K562 (cell line): Measurements from ENCODE around the gene CPNE9. TPM values are rescaled to one million over a fixed set of nuclear protein-coding genes. Genes with fewer than 3 reads are reported as not detected.

Source experiments
- ATAC-seq: fragments of 200-7000 bp; cut with Tn5 transposase; 3 replicates; pipeline ENCODE4 v1.9.1; 2020; ENCODE audit warnings: moderate library complexity
- BruUV-seq: library from RNA; stranded (reverse); fragments of 400-500 nt; replicated peaks from 2 replicates; lab custom pipeline; 2021; lab: Mats Ljungman, UMichigan
- CTCF ChIA-PET: fragments of 300-600 bp; formaldehyde crosslinking; extraction: SDS; loops from one replicate; lab custom pipeline; 2021; ENCODE audit warnings: low intra/inter-chr PET ratio; lab: Yijun Ruan, JAX
- POLR2A ChIA-PET: fragments of 300-600, 350-650 bp; sonication (Branson Sonifier 250); formaldehyde crosslinking; extraction: SDS; loops from one replicate; lab custom pipeline; 2021; ENCODE audit warnings: antibody characterized with exemption, inconsistent platforms; lab: Yijun Ruan, JAX
- DNase-seq, 4 experiments: peaks; one replicate each; pipeline versions ENCODE4 v3.0.0 to v3.0.0-alpha.2; 2011 to 2018; ENCODE audit warnings: low spot score in 3 of 4, mixed read lengths in 3 of 4; ENCODE audit errors: extremely low read depth in 1 of 4
- FAIRE-seq: peaks from 2 replicates; lab custom pipeline; 2011; peaks lifted over from hg19 to GRCh38; lab: Jason Lieb, UNC
- H2AFZ ChIP-seq: 2 replicates; pipeline ENCODE4 v1.6.0; 2011; ENCODE audit warnings: low read depth, low read length, control low read depth, inconsistent platforms
- H3K27ac ChIP-seq: fragments of 200-600 bp; 3 replicates; pipeline ENCODE4 v1.8.0; 2011; ENCODE audit warnings: low read depth, mild to moderate bottlenecking, control low read depth, inconsistent platforms, low read length, moderate library complexity, mixed read lengths; ENCODE audit errors: extremely low read depth
- H3K27me3 ChIP-seq, 2 experiments: fragments of 300-600 bp in 1 of 2; 2 replicates in 1 of 2; 3 replicates in 1 of 2; pipeline versions ENCODE4 v1.6.0 to v1.8.0; 2011; ENCODE audit warnings: inconsistent platforms in 2 of 2, low read length in 2 of 2, mild to moderate bottlenecking in 1 of 2, mixed read lengths in 1 of 2, moderate library complexity in 1 of 2; ENCODE audit not compliant: control insufficient read depth in 2 of 2, insufficient read depth in 2 of 2
- H3K36me3 ChIP-seq: fragments of 300-600 bp; 3 replicates; pipeline ENCODE4 v1.8.0; 2011; ENCODE audit warnings: mild to moderate bottlenecking, low read length, inconsistent platforms; ENCODE audit not compliant: control insufficient read depth, insufficient read depth
- H3K4me1 ChIP-seq, 2 experiments: fragments of 200-600 bp in 1 of 2; replicated peaks in 1 of 2; 2 replicates in 1 of 2; 3 replicates in 1 of 2; pipeline versions ENCODE4 v1.5.1 to v1.8.0; 2011; ENCODE audit warnings: inconsistent platforms in 2 of 2, low read length in 2 of 2, mild to moderate bottlenecking in 1 of 2, mixed read lengths in 1 of 2, moderate library complexity in 1 of 2; ENCODE audit not compliant: control insufficient read depth in 2 of 2, insufficient read depth in 2 of 2
- H3K4me2 ChIP-seq: 2 replicates; pipeline ENCODE4 v1.6.1; 2011; ENCODE audit warnings: low read length, control low read depth, inconsistent platforms, mixed read lengths; ENCODE audit not compliant: insufficient read depth
- H3K4me3 ChIP-seq: fragments of 200-600 bp; sonication (generic), shearing (Covaris generic); 2 replicates; pipeline ENCODE4 v1.5.1; 2016; ENCODE audit warnings: control low read depth, inconsistent platforms
- H3K79me2 ChIP-seq: fragments of 200-600 bp; 3 replicates; pipeline ENCODE4 v1.8.0; 2011; ENCODE audit warnings: low read length, inconsistent platforms; ENCODE audit not compliant: control insufficient read depth, insufficient read depth
- H3K9ac ChIP-seq, 2 experiments: 2 replicates each; pipeline versions ENCODE4 v1.6.0 to v1.6.1; 2011; ENCODE audit warnings: low read depth in 2 of 2, low read length in 2 of 2, control low read depth in 1 of 2, inconsistent platforms in 1 of 2, mild to moderate bottlenecking in 1 of 2, mixed read lengths in 1 of 2; ENCODE audit not compliant: insufficient read depth in 1 of 2
- H3K9me1 ChIP-seq: one replicate; pipeline ENCODE4 v1.6.0; 2011; ENCODE audit warnings: inconsistent platforms, mild to moderate bottlenecking, low read length, moderate library complexity; ENCODE audit not compliant: control insufficient read depth, insufficient read depth
- H3K9me3 ChIP-seq: replicated peaks from 2 replicates; pipeline ENCODE4 v1.5.1; 2011; ENCODE audit warnings: low read depth, low read length, inconsistent platforms; ENCODE audit not compliant: control insufficient read depth, insufficient read depth
- H4K20me1 ChIP-seq: replicated peaks from 2 replicates; pipeline ENCODE4 v1.6.1; 2011; ENCODE audit warnings: low read length, inconsistent platforms, mixed read lengths; ENCODE audit not compliant: control insufficient read depth, insufficient read depth
- BDP1 ChIP-seq: IDR thresholded peaks from 3 replicates; pipeline ENCODE4 v1.6.1; 2011; ENCODE audit not compliant: insufficient read length, insufficient read depth
- DLX4 ChIP-seq: fragments of 250-450 bp; sonication (Bioruptor Pico); IDR thresholded peaks from 2 replicates; pipeline ENCODE4 v1.6.1; 2021; ENCODE audit warnings: mild to moderate bottlenecking
- MCM7 ChIP-seq, 2 experiments: fragments of 450-650 bp; IDR thresholded peaks; 2 replicates each; pipeline ENCODE4 v1.6.1; 2016 to 2018
- MTA1 ChIP-seq: fragments of 450-650 bp; IDR thresholded peaks from 2 replicates; pipeline ENCODE4 v1.6.1; 2017; ENCODE audit warnings: borderline replicate concordance
- NR2C1 ChIP-seq, 2 experiments: fragments of 450-650 bp; IDR thresholded peaks; 2 replicates each; pipeline ENCODE4 v1.6.1; 2017; ENCODE audit warnings: mild to moderate bottlenecking in 2 of 2, antibody characterized with exemption in 1 of 2, inconsistent platforms in 1 of 2, missing compliant biosample characterization in 1 of 2, missing genetic modification characterization in 1 of 2
- PCBP2 ChIP-seq: fragments of 200-400 bp; formaldehyde crosslinking; IDR thresholded peaks from 2 replicates; pipeline ENCODE4 v1.6.1; 2018; ENCODE audit warnings: low read length, low read depth, mild to moderate bottlenecking, moderate library complexity; ENCODE audit not compliant: poor library complexity, severe bottlenecking
- PYGO2 ChIP-seq: fragments of 450-650 bp; IDR thresholded peaks from 2 replicates; pipeline ENCODE4 v1.6.1; 2016; ENCODE audit warnings: mild to moderate bottlenecking, missing genetic modification characterization, moderate library complexity, missing compliant biosample characterization
- UBTF ChIP-seq, 2 experiments: IDR thresholded peaks; 2 replicates each; pipeline ENCODE4 v1.6.1; 2012; ENCODE audit warnings: improper control_type of control experiment in 2 of 2, low read depth in 2 of 2, low read length in 2 of 2, borderline replicate concordance in 1 of 2
- ZNF311 ChIP-seq: fragments of 250-450 bp; sonication (Bioruptor Pico); IDR thresholded peaks from 2 replicates; pipeline ENCODE4 v1.4.0; 2020; ENCODE audit warnings: mild to moderate bottlenecking, moderate library complexity
- ZNF584 ChIP-seq: fragments of 200-800 bp; sonication (Bioruptor generic); IDR thresholded peaks from 2 replicates; pipeline ENCODE4 v1.6.1; 2016; ENCODE audit warnings: low read depth, mild to moderate bottlenecking, missing genetic modification characterization, missing compliant biosample characterization
- WGBS: fragments of 100-300 bp; shearing (Covaris generic); methylation state at CpG from one replicate; pipeline ENCODE4 v1.1.6; 2016; ENCODE audit warnings: low coverage, mixed read lengths; ENCODE audit not compliant: insufficient coverage; ENCODE audit errors: missing lambda C conversion rate; 5-methylcytosine and 5-hydroxymethylcytosine counted together
- in situ Hi-C: fragments of 300-500 bp; cut with MboI; formaldehyde crosslinking; loops from 4 replicates; pipeline ENCODE4 v1.15.0; 2018; ENCODE audit warnings: inconsistent platforms, mixed read lengths
- intact Hi-C: fragments of 100-400 bp; cut with micrococcal nuclease; formaldehyde crosslinking; loops from 2 replicates; pipeline ENCODE4 v1.14.2; 2022
- polyA plus RNA-seq, 8 experiments: library from polyadenylated mRNA; depleted of rRNA in 4 of 8; stranded (reverse) in 5 of 8; unstranded in 3 of 8; fragments of >200 nt; fragmentation: Nextera tagmentation in 2 of 8; fragmentation: Illumina TruSeq in 1 of 8; extraction: Ambion mirVana in 2 of 8; extraction: Trizol in 1 of 8; gene quantifications; 2 replicates each; pipeline versions ENCODE4 v1.2.1 to v1.2.3, GENCODE V29; 2011 to 2014; ENCODE audit warnings: inconsistent platforms in 1 of 8, missing spikeins in 1 of 8
- total RNA-seq, 7 experiments: library from RNA; depleted of rRNA in 6 of 7; stranded (reverse); fragments of >200 nt in 6 of 7; fragmentation: Illumina TruSeq in 2 of 7; extraction: Trizol in 2 of 7; gene quantifications; 2 replicates each; pipeline versions ENCODE4 v1.2.1 to v1.2.3, GENCODE V29; 2011 to 2021; ENCODE audit warnings: low replicate concordance in 1 of 7
- TF ChIP-seq, protein P1 (sequence below): fragments of 250-450 bp; sonication (Bioruptor Pico); IDR thresholded peaks from 2 replicates; pipeline ENCODE4 v1.8.0; 2022; ENCODE audit warnings: inconsistent platforms, mild to moderate bottlenecking, moderate library complexity, borderline replicate concordance

CPNE9 gene
- total and polyA plus RNA-seq, 9 of the 15 experiments (the other 6 are each of a cell fraction or from before 2014, with no cell fraction given): 0.22 to 0.56 (median 0.29) TPM; not detected in 3

DNA sequence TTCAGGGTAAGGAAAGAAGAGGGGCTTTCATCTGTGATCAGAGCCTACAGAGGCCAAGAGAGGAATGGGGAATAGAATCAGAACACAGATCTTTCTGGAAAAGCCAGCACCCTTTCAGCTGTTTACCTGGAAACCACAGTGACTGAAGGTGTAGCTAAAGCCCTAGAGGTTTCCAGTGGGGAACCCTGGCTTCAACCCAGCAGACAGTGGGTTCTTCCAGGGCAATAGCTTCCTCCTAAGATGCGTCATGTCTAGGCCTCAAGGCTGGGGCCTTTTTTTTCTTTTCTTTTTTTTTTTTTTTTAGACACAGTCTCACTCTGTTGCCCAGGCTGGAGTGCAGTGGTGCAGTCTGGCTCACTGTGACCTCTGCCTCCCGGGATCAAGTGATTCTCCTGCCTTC, 3.1 kb upstream of the CPNE9 start:
- Histone ChIP-seq H3K9me1 (peaks cover 3% of the 10 kb centered on the region), H3K27me3 (no peaks in the 10 kb centered on the region), H3K4me2 (no peak overlapping the region), H2AFZ (no peak overlapping the region), H3K36me3 (peaks cover 30% of the 10 kb centered on the region; the same call in 2 of the 3 replicates), H3K27ac (no peak overlapping the region), H3K4me3 (no peak overlapping the region), H3K4me1 (peaks cover 8 to 18% of the 10 kb centered on the region in 2 experiments; a peak in 4 of 5 replicates), H3K9ac (no peak overlapping the region), H3K79me2 (no peaks in the 10 kb centered on the region), H4K20me1 (no peaks in the 10 kb centered on the region), H3K9me3 (no peaks in the 10 kb centered on the region)
- WGBS: 89% methylated on average over 2 of the region's 2 CpGs
- ChIA-PET POLR2A (interaction anchor here (0.6 to 1.0 kb wide), 4 partner anchors 8 to 305 kb away, joined by 3 to 4 read pairs (median 4); no protein-coding TSS in a partner anchor), CTCF (no interaction called here)
- FAIRE-seq (no peak), DNase-seq (no peak), ATAC-seq (no peak)
- intact Hi-C loops: no loop called here
- in situ Hi-C loops: no loop called here
- TF ChIP-seq DLX4 (CRISPR knock-in tag): no peak
- TF ChIP-seq BDP1: no peak
- BruUV-seq: no TSS peak

DNA sequence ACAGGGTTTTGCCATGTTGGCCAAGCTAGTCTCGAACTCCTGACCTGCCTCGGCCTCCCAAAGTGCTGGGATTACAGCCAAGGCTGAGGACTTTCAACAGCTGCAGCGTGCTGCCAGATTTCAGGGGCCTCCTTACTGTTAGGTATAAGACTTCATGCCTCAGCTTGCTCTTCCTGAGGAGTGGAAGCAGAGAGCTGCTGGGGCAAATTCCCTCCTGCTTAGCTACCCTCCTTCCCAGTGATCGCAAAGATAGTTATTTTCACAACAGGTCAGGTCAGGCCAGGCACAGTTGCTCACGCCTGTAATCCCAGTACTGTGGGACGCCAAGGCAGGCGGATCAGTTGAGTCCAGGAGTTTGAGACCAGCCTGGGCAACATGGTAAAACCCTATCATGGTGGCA, 2.6 kb upstream of the CPNE9 start:
- Histone ChIP-seq H3K9ac (no peak overlapping the region), H3K4me2 (no peak overlapping the region), H4K20me1 (no peaks in the 10 kb centered on the region), H3K27ac (no peak overlapping the region; the same call in 2 of the 3 replicates), H3K9me1 (peaks cover 3% of the 10 kb centered on the region), H3K4me1 (peaks cover 8 to 18% of the 10 kb centered on the region in 2 experiments; a peak in 4 of 5 replicates), H3K36me3 (peaks cover 27% of the 10 kb centered on the region; the same call in 2 of the 3 replicates), H2AFZ (no peak overlapping the region), H3K79me2 (no peaks in the 10 kb centered on the region), H3K9me3 (no peaks in the 10 kb centered on the region), H3K27me3 (no peaks in the 10 kb centered on the region), H3K4me3 (no peak overlapping the region)
- BruUV-seq: no TSS peak
- POLR2A ChIA-PET: interaction anchor here (0.6 to 1.0 kb wide), 4 partner anchors 8 to 305 kb away, joined by 3 to 4 read pairs (median 4); no protein-coding TSS in a partner anchor
- intact Hi-C loops (no loop called here), in situ Hi-C loops (no loop called here)
- 87% methylated on average over 7 of the region's 7 CpGs for WGBS
- FAIRE-seq (peak; percentile 6), DNase-seq (no peak), ATAC-seq (no peak)
- CTCF ChIA-PET: no interaction called here
- TF ChIP-seq PYGO2 (tag) (no peak), UBTF (IDR thresholded peaks at IDR 0.05; ENCODE audit: borderline replicate concordance in 1 of 2, low read depth in 2 of 2, low read length in 2 of 2) (no peak), ZNF311 (CRISPR knock-in tag) (no peak), ZNF584 (CRISPR knock-in tag) (no peak), NR2C1 (IDR thresholded peaks at IDR 0.05) (no peak), NR2C1 (tag; IDR thresholded peaks at IDR 0.05) (no peak), MCM7 (IDR thresholded peaks at IDR 0.05) (no peak), PCBP2 (no peak), MTA1 (no peak)
- TF ChIP-seq, protein P1, sequence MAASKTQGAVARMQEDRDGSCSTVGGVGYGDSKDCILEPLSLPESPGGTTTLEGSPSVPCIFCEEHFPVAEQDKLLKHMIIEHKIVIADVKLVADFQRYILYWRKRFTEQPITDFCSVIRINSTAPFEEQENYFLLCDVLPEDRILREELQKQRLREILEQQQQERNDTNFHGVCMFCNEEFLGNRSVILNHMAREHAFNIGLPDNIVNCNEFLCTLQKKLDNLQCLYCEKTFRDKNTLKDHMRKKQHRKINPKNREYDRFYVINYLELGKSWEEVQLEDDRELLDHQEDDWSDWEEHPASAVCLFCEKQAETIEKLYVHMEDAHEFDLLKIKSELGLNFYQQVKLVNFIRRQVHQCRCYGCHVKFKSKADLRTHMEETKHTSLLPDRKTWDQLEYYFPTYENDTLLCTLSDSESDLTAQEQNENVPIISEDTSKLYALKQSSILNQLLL: no peak
